H9 (cell line): Measurements from ENCODE around the gene CDK14. TPM values are rescaled to one million over a fixed set of nuclear protein-coding genes. Genes with fewer than 3 reads are reported as not detected.
A peak's percentile ranks its signal among the peaks of the same experiment; 100 is the strongest.

Experiments
- DNase-seq: peaks from one replicate; pipeline ENCODE4 v3.0.0-alpha.2; 2017
- H2AFZ ChIP-seq: one replicate; pipeline ENCODE4 v1.6.1; 2013; ENCODE audit warnings: mild to moderate bottlenecking, low read length, control low read depth, moderate library complexity
- H2AK5ac ChIP-seq: 2 replicates; pipeline ENCODE4 v1.6.1; 2013; ENCODE audit warnings: low read length, control low read depth, mixed read lengths; ENCODE audit not compliant: insufficient read length
- H2BK120ac ChIP-seq: one replicate; pipeline ENCODE4 v1.6.1; 2013; ENCODE audit warnings: low read depth, mild to moderate bottlenecking, low read length, control low read depth, inconsistent platforms; ENCODE audit not compliant: poor library complexity, severe bottlenecking
- H2BK12ac ChIP-seq: 2 replicates; pipeline ENCODE4 v1.6.1; 2013; ENCODE audit warnings: low read length, control low read depth, mixed read lengths, low read depth; ENCODE audit not compliant: insufficient read length
- H2BK15ac ChIP-seq: 2 replicates; pipeline ENCODE4 v1.6.1; 2013; ENCODE audit warnings: low read depth, low read length, control low read depth
- H2BK20ac ChIP-seq: one replicate; pipeline ENCODE4 v1.6.1; 2013; ENCODE audit warnings: low read depth, mild to moderate bottlenecking, low read length, control low read depth, inconsistent platforms; ENCODE audit not compliant: poor library complexity, severe bottlenecking
- H2BK5ac ChIP-seq: 2 replicates; pipeline ENCODE4 v1.6.1; 2013; ENCODE audit warnings: low read length, control low read depth, mixed read lengths; ENCODE audit not compliant: insufficient read length
- H3K14ac ChIP-seq: 2 replicates; pipeline ENCODE4 v1.6.1; 2013; ENCODE audit warnings: low read length, control low read depth; ENCODE audit not compliant: insufficient read depth
- H3K18ac ChIP-seq: 2 replicates; pipeline ENCODE4 v1.6.1; 2013; ENCODE audit warnings: low read depth, mild to moderate bottlenecking, mixed read lengths, low read length, control low read depth; ENCODE audit not compliant: insufficient read length
- H3K23ac ChIP-seq: 2 replicates; pipeline ENCODE4 v1.6.1; 2013; ENCODE audit warnings: low read length, control low read depth, mixed read lengths, low read depth; ENCODE audit not compliant: insufficient read length
- H3K23me2 ChIP-seq: 2 replicates; pipeline ENCODE4 v1.6.1; 2013; ENCODE audit warnings: low read depth, mild to moderate bottlenecking, mixed read lengths, low read length, control low read depth; ENCODE audit not compliant: insufficient read length, poor library complexity, severe bottlenecking
- H3K27ac ChIP-seq: 2 replicates; pipeline ENCODE4 v1.5.1; 2013; ENCODE audit warnings: low read length, control low read depth, mixed read lengths, low read depth; ENCODE audit not compliant: insufficient read length
- H3K27me3 ChIP-seq: 2 replicates; pipeline ENCODE4 v1.6.1; 2013; ENCODE audit warnings: low read length, control low read depth, inconsistent platforms; ENCODE audit not compliant: insufficient read depth
- H3K4ac ChIP-seq: 2 replicates; pipeline ENCODE4 v1.6.1; 2013; ENCODE audit warnings: low read depth, mild to moderate bottlenecking, control low read depth, inconsistent platforms, low read length, moderate library complexity
- H3K4me1 ChIP-seq: 2 replicates; pipeline ENCODE4 v1.6.1; 2013; ENCODE audit warnings: low read length, control low read depth, inconsistent platforms; ENCODE audit not compliant: insufficient read depth
- H3K4me2 ChIP-seq: 2 replicates; pipeline ENCODE4 v1.6.1; 2013; ENCODE audit warnings: low read length, control low read depth, mixed read lengths; ENCODE audit not compliant: insufficient read length, insufficient read depth
- H3K56ac ChIP-seq: 2 replicates; pipeline ENCODE4 v1.6.1; 2013; ENCODE audit warnings: low read depth, mild to moderate bottlenecking, mixed read lengths, low read length, control low read depth; ENCODE audit not compliant: insufficient read length
- H3K79me1 ChIP-seq: 2 replicates; pipeline ENCODE4 v1.6.1; 2013; ENCODE audit warnings: low read depth, mild to moderate bottlenecking, moderate library complexity, low read length, control low read depth, inconsistent platforms; ENCODE audit not compliant: insufficient read depth, poor library complexity, severe bottlenecking
- H3K79me2 ChIP-seq: 2 replicates; pipeline ENCODE4 v1.6.1; 2013; ENCODE audit warnings: low read length, control low read depth, inconsistent platforms; ENCODE audit not compliant: insufficient read depth
- H3K9ac ChIP-seq: 2 replicates; pipeline ENCODE4 v1.6.1; 2013; ENCODE audit warnings: low read length, control low read depth, mixed read lengths; ENCODE audit not compliant: insufficient read length; ENCODE audit errors: extremely low read depth
- H3K9me3 ChIP-seq: one replicate; pipeline ENCODE4 v1.6.1; 2013; ENCODE audit warnings: low read depth, low read length, inconsistent platforms; ENCODE audit not compliant: control insufficient read depth
- H3T11ph ChIP-seq: one replicate; pipeline ENCODE4 v1.6.1; 2013; ENCODE audit warnings: mild to moderate bottlenecking, low read length, control low read depth, inconsistent platforms
- H4K20me1 ChIP-seq: one replicate; pipeline ENCODE4 v1.6.1; 2013; ENCODE audit not compliant: control insufficient read depth, insufficient read length, insufficient read depth
- H4K5ac ChIP-seq: 2 replicates; pipeline ENCODE4 v1.6.1; 2013; ENCODE audit warnings: low read depth, mild to moderate bottlenecking, mixed read lengths, low read length, control low read depth; ENCODE audit not compliant: insufficient read length
- H4K8ac ChIP-seq: replicated peaks from 2 replicates; pipeline ENCODE4 v1.6.1; 2013; ENCODE audit warnings: low read length, control low read depth, mixed read lengths, low read depth; ENCODE audit not compliant: insufficient read length
- H4K91ac ChIP-seq: 2 replicates; pipeline ENCODE4 v1.6.1; 2013; ENCODE audit warnings: low read depth, mild to moderate bottlenecking, moderate library complexity, mixed read lengths, low read length, control low read depth; ENCODE audit not compliant: insufficient read length
- H3K27ac Mint-ChIP-seq, 3 experiments: 2 replicates in 2 of 3; 3 replicates in 1 of 3; pipeline ENCODE4 v1.8.0; 2020 to 2021; ENCODE audit warnings: mixed read lengths in 3 of 3, mild to moderate bottlenecking in 1 of 3, moderate library complexity in 1 of 3
- H3K27me3 Mint-ChIP-seq: 2 replicates; pipeline ENCODE4 v1.8.0; 2021; ENCODE audit warnings: low read depth, mild to moderate bottlenecking, moderate library complexity, mixed read lengths
- H3K36me3 Mint-ChIP-seq, 3 experiments: 2 replicates in 2 of 3; 3 replicates in 1 of 3; pipeline ENCODE4 v1.8.0; 2020 to 2021; ENCODE audit warnings: low read depth in 3 of 3, mixed read lengths in 3 of 3; ENCODE audit not compliant: insufficient read depth in 1 of 3
- H3K4me1 Mint-ChIP-seq, 2 experiments: 2 replicates each; pipeline ENCODE4 v1.8.0; 2020; ENCODE audit warnings: mixed read lengths in 2 of 2
- H3K4me3 Mint-ChIP-seq, 2 experiments: 2 replicates in 1 of 2; 3 replicates in 1 of 2; pipeline ENCODE4 v1.8.0; 2020 to 2021; ENCODE audit warnings: mild to moderate bottlenecking in 2 of 2, mixed read lengths in 2 of 2, moderate library complexity in 1 of 2
- H3K9me3 Mint-ChIP-seq, 2 experiments: 2 replicates in 1 of 2; 3 replicates in 1 of 2; pipeline ENCODE4 v1.8.0; 2020; ENCODE audit warnings: mild to moderate bottlenecking in 2 of 2, mixed read lengths in 2 of 2, moderate library complexity in 1 of 2
- CTCF ChIP-seq: fragments of 200-600 bp; sonication (generic); conservative IDR thresholded peaks from 3 replicates; pipeline ENCODE4 v1.8.0; 2021; ENCODE audit warnings: antibody characterized with exemption, mild to moderate bottlenecking
- WGBS: extraction: QIAGEN DNeasy Blood & Tissue Kit; methylation state at CpG from one replicate; pipeline ENCODE4 v1.1.7; 2013; ENCODE audit warnings: missing lambda C conversion rate, low lambda C conversion rate, mixed read lengths; ENCODE audit not compliant: insufficient read length; ENCODE audit errors: extremely low coverage; 5-methylcytosine and 5-hydroxymethylcytosine counted together
- total RNA-seq: library from RNA; stranded (reverse); gene quantifications from 2 replicates; pipeline ENCODE4 v1.2.1, GENCODE V29; 2021

CDK14 gene
- total RNA-seq, 1 experiment from 2014 or later: 23.9 TPM

- H3K9me3 Mint-ChIP-seq: no peaks in the 10 kb centered on the region
- Histone ChIP-seq H2AK5ac (no peak overlapping the region), H2BK5ac (no peak overlapping the region), H2BK12ac (no peak overlapping the region), H4K5ac (no peak overlapping the region), H3K23ac (no peak overlapping the region), H3K27me3 (no peaks in the 10 kb centered on the region), H3K14ac (no peak overlapping the region), H3K9me3 (no peaks in the 10 kb centered on the region), H2BK120ac (no peak overlapping the region), H3K79me1 (no peaks in the 10 kb centered on the region), H2BK15ac (no peak overlapping the region), H3K56ac (no peak overlapping the region), H2AFZ (no peak overlapping the region), H3K4me2 (no peak overlapping the region), H3K4me1 (peaks cover 5% of the 10 kb centered on the region; the same call in 1 of the 2 replicates), H3K27ac (no peak overlapping the region), H3K4ac (no peak overlapping the region), H4K20me1 (no peaks in the 10 kb centered on the region), H3K23me2 (no peaks in the 10 kb centered on the region), H3K79me2 (no peaks in the 10 kb centered on the region), H3K9ac (no peak overlapping the region), H3K18ac (no peak overlapping the region), H4K91ac (no peak overlapping the region), H4K8ac (no peak overlapping the region), H3T11ph (no peak overlapping the region), H2BK20ac (no peak overlapping the region)
- peaks cover 6 to 8% of the 10 kb centered on the region in 2 experiments for H3K4me1 Mint-ChIP-seq
- no peaks in the 10 kb centered on the region for H3K36me3 Mint-ChIP-seq
- H3K27ac Mint-ChIP-seq: no peak overlapping the region
- no peaks in the 10 kb centered on the region; the same call in 1 of the 2 replicates for H3K27me3 Mint-ChIP-seq
- TF ChIP-seq CTCF: peak; percentile 27; the same call in 1 of the 3 replicates
- no CpG with 5 or more reads among the region's 1 CpG for WGBS
- no peak overlapping the region for H3K4me3 Mint-ChIP-seq
- DNase-seq: no peak
Observed at GRCh38 chr7:90552521-90552920, 43.6 kb upstream of the CDK14 start.
